HG03442 (cell line): Measurements from ENCODE around the gene APBB2.
A peak's percentile ranks its signal among the peaks of the same experiment; 100 is the strongest.

Experiments used
- ATAC-seq: cut with Tn5 transposase; IDR thresholded peaks from one replicate; pipeline ENCODE4 v1.9.1; 2021; ENCODE audit warnings: mild to moderate bottlenecking, moderate library complexity; ENCODE audit not compliant: unreplicated experiment

The APBB2 gene

DNA sequence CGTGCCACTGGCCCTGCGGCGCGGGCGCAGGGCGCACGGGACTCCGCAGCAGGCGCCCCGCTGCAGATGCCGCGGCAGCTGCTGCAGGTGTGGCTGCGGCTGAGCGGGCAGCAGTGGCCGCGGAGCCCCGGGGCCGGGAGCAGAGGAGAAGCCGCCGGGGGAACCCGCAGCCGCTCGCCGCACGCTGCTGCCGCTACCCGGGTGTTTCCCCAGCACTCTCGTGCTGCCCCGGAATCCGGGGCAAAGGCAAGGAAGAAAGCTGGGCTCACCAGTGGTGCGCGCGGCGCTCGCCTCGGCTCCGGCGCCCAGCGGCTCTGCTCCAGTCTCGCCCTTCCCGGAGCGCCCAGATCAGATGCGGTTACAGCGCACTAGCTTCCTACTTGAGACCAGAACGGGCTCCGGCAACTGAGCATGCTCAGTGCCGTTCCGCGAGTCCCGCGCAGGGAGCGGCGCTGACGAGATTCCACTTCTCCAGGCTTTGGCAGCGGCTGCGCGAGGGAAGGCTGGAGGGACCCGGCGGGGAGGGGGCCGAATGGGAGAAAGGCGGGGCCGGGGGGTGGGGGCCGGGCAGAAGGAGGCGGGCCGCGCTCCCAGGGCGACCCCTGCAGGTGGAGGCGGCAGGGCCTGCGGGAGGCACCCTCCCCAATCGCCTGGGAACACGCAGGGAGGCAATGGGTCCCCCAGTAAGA lies at the start of gene APBB2:
Gene APBB2 (minus strand): TSS at position 407 of the 689 bp plus-strand sequence. CDS start 181,288 bp downstream, outside the sequence.
- ATAC-seq: peak; percentile 46

GRCh38 chr4:41262198-41262597 lies 47.9 kb upstream of the APBB2 start:
- ATAC-seq: no peak

- ATAC-seq: no peak
Observed at GRCh38 chr4:41260116-41260733, 45.9 kb upstream of the APBB2 start.

- no peak for ATAC-seq
Observed at GRCh38 chr4:41258783-41259182, 44.4 kb upstream of the APBB2 start.

- no peak for ATAC-seq
Observed at GRCh38 chr4:41257906-41258305, 43.6 kb upstream of the APBB2 start.

DNA sequence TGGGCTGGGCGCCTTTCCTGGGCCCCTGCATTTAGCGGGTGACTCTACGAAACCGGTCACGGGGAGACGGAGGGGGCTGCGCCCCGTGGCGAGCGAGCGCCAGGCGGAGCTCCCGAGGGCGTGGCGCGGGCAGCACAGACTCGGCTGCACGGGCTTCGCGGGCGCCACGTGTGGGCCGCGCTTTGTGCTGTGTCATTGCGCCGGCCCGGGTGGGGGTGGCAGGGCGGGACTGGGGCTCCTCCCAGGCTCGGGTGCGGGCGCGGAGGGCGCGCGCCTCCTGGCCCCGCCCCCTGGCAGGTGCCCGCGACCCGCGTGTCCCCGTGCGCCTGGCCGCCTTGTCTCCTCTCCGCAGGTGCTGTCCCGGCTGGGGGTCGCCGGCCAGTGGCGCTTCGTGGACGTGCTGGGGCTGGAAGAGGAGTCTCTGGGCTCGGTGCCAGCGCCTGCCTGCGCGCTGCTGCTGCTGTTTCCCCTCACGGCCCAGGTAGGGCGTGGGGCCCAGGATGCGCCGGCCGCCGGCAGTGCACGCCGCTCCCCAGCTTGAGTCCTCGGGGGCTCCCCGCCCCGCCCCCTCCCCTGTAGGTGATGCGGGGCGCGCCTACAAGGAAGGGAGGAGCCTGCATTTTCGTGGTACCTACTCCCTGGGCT lies 43.0 kb upstream of the APBB2 start:
- ATAC-seq: peak; percentile 66

GRCh38 chr4:41256740-41257256 lies 42.5 kb upstream of the APBB2 start, which contains the start of gene UCHL1:
UCHL1 (plus strand) TSS chr4:41256928; CDS start chr4:41256977, 49 bp downstream.
- peak; percentile 54 for ATAC-seq

- ATAC-seq: no peak
Observed at GRCh38 chr4:41256131-41256739, 41.9 kb upstream of the APBB2 start.

DNA sequence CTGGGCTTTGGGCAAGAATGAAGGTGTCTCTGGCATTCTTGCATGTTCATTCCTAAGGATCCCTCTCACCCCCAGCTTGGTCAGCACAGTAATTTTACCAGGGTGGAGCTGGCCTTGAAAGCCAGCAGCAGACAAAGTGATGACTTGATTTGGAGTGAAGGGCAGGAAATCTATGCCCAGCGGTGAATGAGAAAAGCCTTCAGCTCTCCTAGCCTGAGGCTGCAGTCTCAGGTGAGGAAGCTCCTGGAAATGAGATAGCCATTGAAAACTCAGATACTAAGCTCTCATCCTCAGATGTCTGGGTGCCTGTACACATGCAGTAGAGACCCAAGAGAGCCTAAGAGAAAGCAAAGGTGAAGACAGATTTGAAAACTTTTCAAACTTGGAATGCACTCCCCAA lies 31.6 kb upstream of the APBB2 start:
- ATAC-seq: no peak

GRCh38 chr4:41241919-41242318 lies 27.6 kb upstream of the APBB2 start:
- no peak for ATAC-seq

DNA sequence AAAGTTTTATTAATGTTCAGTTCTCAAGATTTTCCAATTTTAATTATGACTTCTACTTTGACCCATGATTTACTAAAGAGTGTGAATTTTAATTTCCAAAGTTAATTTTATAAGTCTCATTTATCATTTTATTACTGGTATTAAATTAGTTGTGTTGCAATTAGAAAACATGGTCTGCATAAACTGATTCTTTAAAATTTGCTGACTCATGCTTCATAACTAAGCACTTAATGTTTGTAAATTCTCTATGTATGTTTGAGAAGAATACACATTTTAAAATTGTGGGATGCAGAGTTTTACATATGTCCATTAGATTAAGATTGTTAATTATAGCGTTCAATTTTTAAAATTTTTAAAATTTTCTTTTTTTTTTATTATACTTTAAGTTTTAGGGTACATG lies 22.2 kb upstream of the APBB2 start:
- ATAC-seq: no peak

DNA sequence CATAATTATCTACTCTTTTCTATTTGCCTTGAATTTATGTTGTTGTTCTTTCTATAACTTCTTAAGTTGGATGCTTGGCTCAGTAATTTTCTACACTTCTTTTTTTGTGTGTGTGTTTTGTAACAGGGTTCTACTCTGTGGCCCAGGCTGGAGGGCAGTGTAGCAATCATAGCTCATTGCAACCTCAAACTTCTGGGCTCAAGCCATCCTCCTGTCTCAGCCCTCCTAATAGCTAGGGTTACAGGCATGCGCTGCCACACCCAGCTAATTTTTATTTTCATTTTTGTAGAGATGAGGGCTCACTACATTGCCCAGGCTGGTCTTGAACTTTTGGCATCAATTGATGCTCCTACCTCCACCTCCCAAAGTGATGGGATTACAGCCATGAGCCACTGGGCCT lies 21.7 kb upstream of the APBB2 start:
- ATAC-seq: no peak

DNA sequence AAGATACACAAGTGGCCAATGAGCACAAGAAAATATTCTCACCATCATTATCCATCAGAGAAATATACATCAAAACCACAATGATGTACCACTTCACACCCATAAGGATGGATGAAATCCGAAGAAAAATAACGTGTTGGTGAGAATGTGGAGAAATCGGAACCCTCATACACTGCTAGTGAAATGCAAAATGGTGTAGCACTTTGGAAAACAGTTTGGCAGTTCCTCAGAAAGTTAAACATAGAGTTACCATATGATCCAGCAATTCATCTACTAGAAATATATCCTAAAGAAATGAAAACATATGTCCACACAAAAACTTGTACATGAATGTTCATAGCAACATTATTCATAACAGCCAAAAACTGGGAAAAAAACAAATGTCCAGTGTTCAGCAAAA lies 18.5 kb upstream of the APBB2 start:
- ATAC-seq: no peak

GRCh38 chr4:41232406-41232805 lies 18.1 kb upstream of the APBB2 start:
- ATAC-seq: no peak

GRCh38 chr4:41227902-41228301 lies 13.6 kb upstream of the APBB2 start:
- no peak for ATAC-seq

GRCh38 chr4:41221850-41222645 lies 7.7 kb upstream of the APBB2 start:
- no peak for ATAC-seq

DNA sequence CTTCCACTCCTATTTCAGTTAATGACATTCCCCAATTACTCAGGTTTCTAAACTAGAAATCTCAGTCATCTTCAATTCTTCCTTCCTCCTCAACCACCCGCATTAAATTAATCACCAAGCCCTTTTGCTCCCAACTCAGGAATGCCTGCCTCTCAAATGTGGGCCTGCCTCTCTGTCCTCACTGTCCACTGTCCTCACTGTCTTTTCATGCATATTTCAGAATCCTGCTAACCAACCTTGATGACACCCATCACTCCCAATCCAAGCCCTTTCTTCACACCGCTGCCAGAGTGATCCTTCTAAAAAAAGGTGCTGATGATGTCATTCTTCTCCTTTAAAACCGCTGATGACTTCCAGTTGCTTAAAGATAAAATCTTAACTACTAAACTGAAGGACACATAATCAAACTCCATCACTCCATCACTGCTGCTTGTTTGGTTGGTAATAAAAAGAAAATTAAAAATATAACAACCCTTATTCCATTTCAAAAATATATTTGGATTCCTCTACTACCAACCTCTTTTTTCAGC lies 5.1 kb upstream of the APBB2 start:
- no peak for ATAC-seq

GRCh38 chr4:41218703-41219102 lies 4.4 kb upstream of the APBB2 start:
- no peak for ATAC-seq

GRCh38 chr4:41217374-41217773 lies 3.0 kb upstream of the APBB2 start:
- no peak for ATAC-seq

DNA sequence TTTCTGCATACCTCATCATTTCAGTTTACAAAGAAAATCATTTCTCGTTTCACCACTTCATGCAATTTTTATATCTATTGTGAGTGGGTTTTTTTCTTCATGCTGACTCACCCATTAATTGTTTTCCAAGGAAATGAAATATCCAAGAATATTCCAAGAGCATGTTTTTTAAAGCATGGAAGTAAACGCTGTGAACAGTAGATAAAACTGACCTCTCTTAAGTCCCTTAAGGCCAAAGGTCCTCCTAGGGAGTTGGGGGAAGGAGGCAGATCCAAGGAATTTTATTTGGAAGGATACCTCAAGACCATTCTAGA lies 2.6 kb upstream of the APBB2 start:
- ATAC-seq: no peak
